ENCODE data around the gene LAMC2.

The LAMC2 gene

GRCh38 chr1:183283286-183283685 is 97.2 kb downstream of the LAMC2 start:
- DNase-seq (ENCODE audit: low read depth in 2 of 2, low spot score in 1 of 2): no peak

GRCh38 chr1:183284086-183284485 is 98.0 kb downstream of the LAMC2 start:
- no peak for DNase-seq (ENCODE audit: low read depth in 2 of 2, low spot score in 1 of 2)

- no peak for DNase-seq (ENCODE audit: low read depth in 2 of 2, low spot score in 1 of 2)
Measured at GRCh38 chr1:183285256-183285655, 99.2 kb downstream of the LAMC2 start.

- DNase-seq (ENCODE audit: low read depth in 2 of 2, low spot score in 1 of 2): no peak
Measured at GRCh38 chr1:183285746-183286145, 99.7 kb downstream of the LAMC2 start.

- DNase-seq (ENCODE audit: low read depth in 2 of 2, low spot score in 1 of 2): no peak
Measured at GRCh38 chr1:183287191-183287675, 101.2 kb downstream of the LAMC2 start.

GRCh38 chr1:183288583-183288982 is 102.5 kb downstream of the LAMC2 start:
- no peak for DNase-seq (ENCODE audit: low read depth in 2 of 2, low spot score in 1 of 2)

GRCh38 chr1:183289051-183289496 is 103.0 kb downstream of the LAMC2 start:
- no peak for DNase-seq (ENCODE audit: low read depth in 2 of 2, low spot score in 1 of 2)

- no peak for DNase-seq (ENCODE audit: low read depth in 2 of 2, low spot score in 1 of 2)
Measured at GRCh38 chr1:183290628-183291027, 104.6 kb downstream of the LAMC2 start.

- DNase-seq (ENCODE audit: low read depth in 2 of 2, low spot score in 1 of 2): no peak
Measured at GRCh38 chr1:183291216-183291762, 105.2 kb downstream of the LAMC2 start.

- no peak for DNase-seq (ENCODE audit: low read depth in 2 of 2, low spot score in 1 of 2)
Measured at GRCh38 chr1:183291802-183292514, 105.9 kb downstream of the LAMC2 start.

- no peak for DNase-seq (ENCODE audit: low read depth in 2 of 2, low spot score in 1 of 2)
Measured at GRCh38 chr1:183293241-183293640, 107.2 kb downstream of the LAMC2 start.

- DNase-seq (ENCODE audit: low read depth in 2 of 2, low spot score in 1 of 2): no peak
Measured at GRCh38 chr1:183293876-183294275, 107.8 kb downstream of the LAMC2 start.

All from stimulated activated CD8-positive, alpha-beta memory T cell treated with anti-CD3 and anti-CD28 coated beads, Interleukin-4, amount 100 ng/mL, for 4 hours (primary cell).